MM.1S (cell line): ENCODE data around the gene KCTD17.

ENCODE experiments used
- DNase-seq: peaks from one replicate; pipeline ENCODE4 v3.0.0-alpha.2; 2015
- H2AFZ ChIP-seq: fragments of 300-600 bp; sonication (generic); 2 replicates; pipeline ENCODE4 v1.6.0; 2016; ENCODE audit warnings: antibody characterized with exemption, low read length
- H3F3A ChIP-seq: fragments of 300-600 bp; sonication (generic); 2 replicates; pipeline ENCODE4 v1.6.1; 2016; ENCODE audit warnings: mild to moderate bottlenecking, antibody characterized with exemption, low read length, moderate library complexity, mixed read lengths; ENCODE audit not compliant: insufficient read depth
- H3K27ac ChIP-seq: fragments of 300-600 bp; sonication (generic); 2 replicates; pipeline ENCODE4 v1.5.1; 2016; ENCODE audit warnings: mild to moderate bottlenecking, low read length
- H3K27me3 ChIP-seq: fragments of 300-600 bp; sonication (generic); replicated peaks from 2 replicates; pipeline ENCODE4 v1.6.0; 2016; ENCODE audit warnings: low read length; ENCODE audit not compliant: insufficient read depth
- H3K36me3 ChIP-seq: fragments of 300-600 bp; sonication (generic); replicated peaks from 2 replicates; pipeline ENCODE4 v1.6.1; 2016; ENCODE audit warnings: mild to moderate bottlenecking, low read length, mixed read lengths; ENCODE audit not compliant: insufficient read depth
- H3K4me1 ChIP-seq: fragments of 300-600 bp; sonication (generic); 2 replicates; pipeline ENCODE4 v1.6.1; 2016; ENCODE audit warnings: low read length, mixed read lengths
- H3K4me2 ChIP-seq: fragments of 300-600 bp; sonication (generic); 2 replicates; pipeline ENCODE4 v1.6.0; 2016; ENCODE audit warnings: low read depth, low read length
- H3K4me3 ChIP-seq: fragments of 300-600 bp; sonication (generic); 2 replicates; pipeline ENCODE4 v1.5.1; 2016; ENCODE audit warnings: low read length, mixed read lengths
- H3K79me2 ChIP-seq: fragments of 300-600 bp; sonication (generic); 2 replicates; pipeline ENCODE4 v1.6.1; 2016; ENCODE audit warnings: mixed run types, low read length, mixed read lengths
- H3K9ac ChIP-seq: fragments of 300-600 bp; sonication (generic); 2 replicates; pipeline ENCODE4 v1.6.1; 2016; ENCODE audit warnings: low read length, mixed read lengths
- H3K9me2 ChIP-seq: fragments of 300-600 bp; sonication (generic); replicated peaks from 2 replicates; pipeline ENCODE4 v1.6.1; 2016; ENCODE audit warnings: mild to moderate bottlenecking, low read length, mixed read lengths; ENCODE audit not compliant: insufficient read depth
- H3K9me3 ChIP-seq: fragments of 300-600 bp; sonication (generic); replicated peaks from 2 replicates; pipeline ENCODE4 v1.6.1; 2016; ENCODE audit warnings: mild to moderate bottlenecking, low read length, mixed read lengths; ENCODE audit not compliant: insufficient read depth
- H4K20me1 ChIP-seq: fragments of 300-600 bp; sonication (generic); 2 replicates; pipeline ENCODE4 v1.6.1; 2016; ENCODE audit warnings: mild to moderate bottlenecking, low read length, moderate library complexity, mixed read lengths; ENCODE audit not compliant: insufficient read depth
- EZH2 ChIP-seq: fragments of 300-600 bp; sonication (generic); optimal IDR thresholded peaks from 2 replicates; pipeline ENCODE3; 2017; ENCODE audit warnings: low read depth, mild to moderate bottlenecking, antibody characterized with exemption, low read length, mixed read lengths
- EZH2phosphoT487 ChIP-seq: fragments of 300-600 bp; sonication (generic); IDR thresholded peaks from 2 replicates; pipeline ENCODE4 v1.6.1; 2018; ENCODE audit warnings: antibody characterized with exemption, low read length
- TF ChIP-seq, protein P1 (sequence below): fragments of 300-600 bp; sonication (generic); IDR thresholded peaks from 2 replicates; pipeline ENCODE4 v1.5.1; 2016; ENCODE audit warnings: antibody characterized with exemption, low read length, mixed read lengths

The KCTD17 gene

DNA sequence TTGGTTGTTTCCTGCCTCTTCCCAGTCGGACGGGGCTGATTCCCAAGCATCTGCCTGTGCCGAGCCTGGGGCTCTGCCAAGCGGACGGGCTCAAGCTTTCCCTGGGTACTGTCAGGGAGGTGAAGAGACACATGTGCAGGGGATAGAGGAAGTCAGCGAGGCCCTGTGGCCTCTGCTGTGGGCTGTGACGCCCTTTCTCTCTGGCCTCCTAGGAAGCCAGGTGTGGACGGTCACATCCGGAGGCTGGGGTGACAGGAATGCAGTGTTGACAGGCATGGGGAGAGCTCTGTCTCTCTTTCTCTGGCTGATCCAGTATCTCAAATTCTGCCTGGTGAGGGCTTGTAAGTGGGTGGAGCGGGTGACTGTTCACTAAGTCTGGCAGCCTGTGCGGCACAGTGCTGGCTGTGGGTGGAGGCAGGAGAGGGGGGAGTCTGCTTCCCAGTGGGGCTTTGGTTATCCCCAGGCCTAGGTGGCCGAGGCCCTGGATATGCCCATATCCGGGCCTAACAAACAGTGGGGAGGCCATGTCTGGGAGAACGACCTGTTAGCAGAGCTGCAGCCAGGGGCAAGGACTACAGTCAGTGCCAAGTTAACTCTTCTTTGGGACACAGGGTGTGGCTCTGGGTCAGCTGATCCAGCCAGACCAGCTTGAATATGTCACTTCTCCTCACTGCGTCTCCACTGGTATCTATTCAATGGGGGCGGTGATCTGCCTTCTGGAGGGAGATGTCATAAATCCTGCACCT is 1.9 kb downstream of the KCTD17 start:
- DNase-seq, result no peak
- H3K27ac ChIP-seq, result no peak overlapping the region
- no peak for TF ChIP-seq EZH2
- TF ChIP-seq, protein P1, sequence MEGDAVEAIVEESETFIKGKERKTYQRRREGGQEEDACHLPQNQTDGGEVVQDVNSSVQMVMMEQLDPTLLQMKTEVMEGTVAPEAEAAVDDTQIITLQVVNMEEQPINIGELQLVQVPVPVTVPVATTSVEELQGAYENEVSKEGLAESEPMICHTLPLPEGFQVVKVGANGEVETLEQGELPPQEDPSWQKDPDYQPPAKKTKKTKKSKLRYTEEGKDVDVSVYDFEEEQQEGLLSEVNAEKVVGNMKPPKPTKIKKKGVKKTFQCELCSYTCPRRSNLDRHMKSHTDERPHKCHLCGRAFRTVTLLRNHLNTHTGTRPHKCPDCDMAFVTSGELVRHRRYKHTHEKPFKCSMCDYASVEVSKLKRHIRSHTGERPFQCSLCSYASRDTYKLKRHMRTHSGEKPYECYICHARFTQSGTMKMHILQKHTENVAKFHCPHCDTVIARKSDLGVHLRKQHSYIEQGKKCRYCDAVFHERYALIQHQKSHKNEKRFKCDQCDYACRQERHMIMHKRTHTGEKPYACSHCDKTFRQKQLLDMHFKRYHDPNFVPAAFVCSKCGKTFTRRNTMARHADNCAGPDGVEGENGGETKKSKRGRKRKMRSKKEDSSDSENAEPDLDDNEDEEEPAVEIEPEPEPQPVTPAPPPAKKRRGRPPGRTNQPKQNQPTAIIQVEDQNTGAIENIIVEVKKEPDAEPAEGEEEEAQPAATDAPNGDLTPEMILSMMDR, result no peak
- TF ChIP-seq EZH2phosphoT487, result no peak
- no peaks in the 10 kb centered on the region for H3K36me3 ChIP-seq
- H3F3A ChIP-seq, result no peaks in the 10 kb centered on the region
- no peak overlapping the region for H2AFZ ChIP-seq
- H3K9me2 ChIP-seq, result no peaks in the 10 kb centered on the region
- no peaks in the 10 kb centered on the region for H3K4me1 ChIP-seq
- H3K27me3 ChIP-seq, result peaks cover 9% of the 10 kb centered on the region
- H3K79me2 ChIP-seq, result no peaks in the 10 kb centered on the region
- H3K9ac ChIP-seq, result no peak overlapping the region
- H4K20me1 ChIP-seq, result no peaks in the 10 kb centered on the region
- no peak overlapping the region for H3K4me3 ChIP-seq
- no peaks in the 10 kb centered on the region for H3K9me3 ChIP-seq
- no peak overlapping the region for H3K4me2 ChIP-seq

DNA sequence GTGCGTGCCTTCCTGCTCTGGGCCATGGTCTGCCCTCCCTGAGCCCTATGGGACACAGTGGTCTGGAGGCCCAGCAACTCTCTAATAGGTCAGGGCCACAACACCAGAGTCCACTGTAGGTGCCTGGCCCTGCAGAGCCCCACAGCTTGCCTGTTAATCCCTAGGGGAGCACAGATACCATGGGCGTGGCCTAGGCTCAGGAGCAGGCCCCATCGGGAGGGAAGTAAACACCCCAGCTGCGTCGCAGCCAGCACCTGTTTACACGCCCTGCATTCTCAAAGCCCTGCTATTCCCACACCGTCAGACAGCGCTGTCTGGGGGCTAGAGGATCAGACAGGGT is 2.5 kb downstream of the KCTD17 start:
- no peaks in the 10 kb centered on the region for H3K79me2 ChIP-seq
- no peak overlapping the region for H3K4me3 ChIP-seq
- H3K36me3 ChIP-seq, result no peaks in the 10 kb centered on the region
- H3F3A ChIP-seq, result no peaks in the 10 kb centered on the region
- H3K9ac ChIP-seq, result no peak overlapping the region
- DNase-seq, result no peak
- H3K4me1 ChIP-seq, result no peaks in the 10 kb centered on the region
- no peaks in the 10 kb centered on the region for H3K9me2 ChIP-seq
- TF ChIP-seq, protein P1, result no peak
- TF ChIP-seq EZH2, result no peak
- TF ChIP-seq EZH2phosphoT487, result no peak
- no peak overlapping the region for H2AFZ ChIP-seq
- peaks cover 9% of the 10 kb centered on the region for H3K27me3 ChIP-seq
- H3K9me3 ChIP-seq, result no peaks in the 10 kb centered on the region
- H4K20me1 ChIP-seq, result no peaks in the 10 kb centered on the region
- no peak overlapping the region for H3K4me2 ChIP-seq
- H3K27ac ChIP-seq, result no peak overlapping the region

DNA sequence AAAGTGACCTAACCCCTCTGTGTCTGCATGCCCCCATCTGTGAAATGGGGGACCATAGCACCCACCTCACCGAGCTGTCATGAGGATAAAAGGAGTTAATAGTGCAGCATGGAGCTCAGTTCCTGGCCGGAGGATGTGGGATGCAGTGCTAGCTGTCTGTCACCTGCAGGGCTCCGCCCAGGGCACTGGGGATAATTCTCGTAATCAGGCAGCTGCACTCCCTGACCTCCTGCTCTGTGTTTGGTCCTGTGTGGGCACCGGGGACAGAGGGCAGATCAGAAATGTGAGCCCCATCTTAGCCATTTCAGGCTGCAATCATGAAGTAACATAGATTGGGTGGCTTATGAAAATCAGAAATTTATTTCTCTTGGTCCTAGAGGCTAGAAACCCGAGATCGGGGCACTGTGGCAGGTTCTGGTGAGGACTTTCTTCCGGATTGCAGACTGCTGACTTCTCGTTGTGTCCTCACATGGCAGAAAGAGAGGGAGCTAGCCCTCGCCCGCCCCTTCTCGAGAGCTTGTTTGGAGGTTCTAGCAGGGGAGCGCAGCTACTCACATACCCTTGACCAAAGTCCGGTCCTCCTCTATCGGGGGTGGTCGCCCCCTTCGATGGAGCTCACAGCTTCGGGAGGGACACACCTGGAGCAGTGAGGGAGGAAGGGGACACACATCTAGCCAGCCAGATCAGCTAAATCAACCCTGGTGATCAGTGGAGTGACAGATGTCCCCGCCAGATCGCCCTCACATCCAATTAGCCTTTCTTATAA is 3.2 kb downstream of the KCTD17 start:
- H3K36me3 ChIP-seq, result no peaks in the 10 kb centered on the region
- H4K20me1 ChIP-seq, result no peaks in the 10 kb centered on the region
- H3K79me2 ChIP-seq, result no peaks in the 10 kb centered on the region
- no peaks in the 10 kb centered on the region for H3F3A ChIP-seq
- TF ChIP-seq, protein P1, result no peak
- no peak for TF ChIP-seq EZH2
- no peak for TF ChIP-seq EZH2phosphoT487
- DNase-seq, result no peak
- H3K4me1 ChIP-seq, result no peaks in the 10 kb centered on the region
- no peak overlapping the region for H2AFZ ChIP-seq
- no peak overlapping the region for H3K4me3 ChIP-seq
- no peak overlapping the region for H3K9ac ChIP-seq
- H3K9me3 ChIP-seq, result no peaks in the 10 kb centered on the region
- H3K27me3 ChIP-seq, result peaks cover 9% of the 10 kb centered on the region
- no peak overlapping the region for H3K4me2 ChIP-seq
- no peaks in the 10 kb centered on the region for H3K9me2 ChIP-seq
- H3K27ac ChIP-seq, result no peak overlapping the region
